Measurements from ENCODE around the gene HEBP2. TPM values are rescaled to one million over a fixed set of nuclear protein-coding genes. Genes with fewer than 3 reads are reported as not detected.

Gene HEBP2
- total and polyA plus RNA-seq, 4 donors = 14.4 to 56.9 (median 25.7) TPM

GRCh38 chr6:138434925-138435324 is 30.9 kb downstream of the HEBP2 start:
- no peak for DNase-seq
- ATAC-seq (ENCODE audit: insufficient read depth, low FRiP score) = no peak
- Histone ChIP-seq H3K27me3 (ENCODE audit: control insufficient read depth in 3 of 3, insufficient read depth in 3 of 3, low read length in 2 of 3) (no peaks in the 10 kb centered on the region), H3K9ac (ENCODE audit: insufficient read depth in 1 of 2, low read length in 2 of 2) (no peak overlapping the region), H3K9me3 (ENCODE audit: control insufficient read depth in 4 of 4, insufficient read depth in 3 of 4, low read length in 3 of 4) (no peaks in the 10 kb centered on the region), H3K36me3 (ENCODE audit: control insufficient read depth in 4 of 4, insufficient read depth in 4 of 4, low read length in 4 of 4) (peaks cover 1 to 8% (median 5%) of the 10 kb centered on the region in 4 donors), H3K4me1 (ENCODE audit: control insufficient read depth in 5 of 5, insufficient read depth in 5 of 5, low read length in 5 of 5) (peaks cover 0 to 7% (median 0%) of the 10 kb centered on the region in 5 donors), H3K27ac (ENCODE audit: low read depth in 1 of 2, low read length in 1 of 2) (no peak overlapping the region), H3K4me3 (no peak overlapping the region)
- WGBS, 2 donors = 26 to 35% methylated on average over 4 of the region's 4 CpGs
- no peak for TF ChIP-seq CTCF (IDR thresholded peaks at IDR 0.05; ENCODE audit: control extremely low read depth, extremely low read depth)

DNA sequence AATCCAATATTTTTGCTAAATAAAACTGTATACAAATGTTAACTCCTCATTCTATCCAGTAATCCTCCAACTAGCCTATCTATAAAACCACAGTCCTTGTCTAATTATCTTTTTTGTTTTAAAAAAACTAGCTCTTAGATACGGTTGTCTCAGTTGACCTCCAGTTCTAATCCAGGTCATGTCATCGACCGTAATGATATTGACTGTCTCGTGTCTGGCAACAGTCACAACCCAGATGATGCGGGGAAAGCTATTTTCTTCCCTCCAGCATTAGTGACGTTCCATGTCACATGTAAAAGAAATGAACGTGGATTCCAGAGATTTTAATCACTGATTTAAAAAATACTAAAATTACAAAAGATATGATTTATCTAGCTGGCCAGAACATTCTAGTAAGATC is 35.5 kb downstream of the HEBP2 start:
- 91 to 96% methylated on average over 7 of the region's 7 CpGs for WGBS, 2 donors
- ATAC-seq (ENCODE audit: insufficient read depth, low FRiP score) = no peak

GRCh38 chr6:138440296-138440695 is 36.3 kb downstream of the HEBP2 start:
- H3K36me3 ChIP-seq (ENCODE audit: control insufficient read depth in 4 of 4, insufficient read depth in 4 of 4, low read length in 4 of 4) = peaks cover 0 to 7% (median 4%) of the 10 kb centered on the region in 4 donors
- no peak for DNase-seq
- no peak for ATAC-seq (ENCODE audit: insufficient read depth, low FRiP score)
- peaks cover 0 to 12% (median 0%) of the 10 kb centered on the region in 5 donors for H3K4me1 ChIP-seq (ENCODE audit: control insufficient read depth in 5 of 5, insufficient read depth in 5 of 5, low read length in 5 of 5)
- no peaks in the 10 kb centered on the region for H3K9me3 ChIP-seq (ENCODE audit: control insufficient read depth in 4 of 4, insufficient read depth in 3 of 4, low read length in 3 of 4)
- WGBS, 2 donors = 93 to 94% methylated on average over 3 of the region's 3 CpGs
- no peak overlapping the region for H3K9ac ChIP-seq (ENCODE audit: insufficient read depth in 1 of 2, low read length in 2 of 2)
- no peak overlapping the region for H3K27ac ChIP-seq (ENCODE audit: low read depth in 1 of 2, low read length in 1 of 2)
- no peak for TF ChIP-seq CTCF (IDR thresholded peaks at IDR 0.05; ENCODE audit: control extremely low read depth, extremely low read depth)
- no peaks in the 10 kb centered on the region for H3K27me3 ChIP-seq (ENCODE audit: control insufficient read depth in 3 of 3, insufficient read depth in 3 of 3, low read length in 2 of 3)
- no peak overlapping the region for H3K4me3 ChIP-seq

More for the DNA sequence above, 35.5 kb downstream of the HEBP2 start:
- Histone ChIP-seq H3K27me3 (ENCODE audit: control insufficient read depth in 3 of 3, insufficient read depth in 3 of 3, low read length in 2 of 3) (no peaks in the 10 kb centered on the region), H3K27ac (ENCODE audit: low read depth in 1 of 2, low read length in 1 of 2) (no peak overlapping the region), H3K9ac (ENCODE audit: insufficient read depth in 1 of 2, low read length in 2 of 2) (no peak overlapping the region), H3K9me3 (ENCODE audit: control insufficient read depth in 4 of 4, insufficient read depth in 3 of 4, low read length in 3 of 4) (no peaks in the 10 kb centered on the region), H3K36me3 (ENCODE audit: control insufficient read depth in 4 of 4, insufficient read depth in 4 of 4, low read length in 4 of 4) (peaks cover 0 to 7% (median 4%) of the 10 kb centered on the region in 4 donors), H3K4me3 (no peak overlapping the region), H3K4me1 (ENCODE audit: control insufficient read depth in 5 of 5, insufficient read depth in 5 of 5, low read length in 5 of 5) (peaks cover 0 to 12% (median 0%) of the 10 kb centered on the region in 5 donors)
- no peak for TF ChIP-seq CTCF (IDR thresholded peaks at IDR 0.05; ENCODE audit: control extremely low read depth, extremely low read depth)
- DNase-seq = no peak

GRCh38 chr6:138440758-138441357 is 36.8 kb downstream of the HEBP2 start:
- Histone ChIP-seq H3K9me3 (ENCODE audit: control insufficient read depth in 4 of 4, insufficient read depth in 3 of 4, low read length in 3 of 4) (no peaks in the 10 kb centered on the region), H3K36me3 (ENCODE audit: control insufficient read depth in 4 of 4, insufficient read depth in 4 of 4, low read length in 4 of 4) (peaks cover 0 to 9% (median 4%) of the 10 kb centered on the region in 4 donors), H3K4me1 (ENCODE audit: control insufficient read depth in 5 of 5, insufficient read depth in 5 of 5, low read length in 5 of 5) (peaks cover 0 to 12% (median 0%) of the 10 kb centered on the region in 5 donors), H3K4me3 (no peak overlapping the region), H3K27ac (ENCODE audit: low read depth in 1 of 2, low read length in 1 of 2) (no peak overlapping the region), H3K27me3 (ENCODE audit: control insufficient read depth in 3 of 3, insufficient read depth in 3 of 3, low read length in 2 of 3) (no peaks in the 10 kb centered on the region), H3K9ac (ENCODE audit: insufficient read depth in 1 of 2, low read length in 2 of 2) (no peak overlapping the region)
- WGBS, 2 donors = 56 to 66% methylated on average over 4 of the region's 4 CpGs
- TF ChIP-seq CTCF (IDR thresholded peaks at IDR 0.05; ENCODE audit: control extremely low read depth, extremely low read depth) = no peak
- no peak for ATAC-seq (ENCODE audit: insufficient read depth, low FRiP score)
- no peak for DNase-seq

Data from lung (tissue), 12 donors.